ENCODE data around the gene RAB11FIP3. TPM values are rescaled to one million over a fixed set of nuclear protein-coding genes. Genes with fewer than 3 reads are reported as not detected.

The RAB11FIP3 gene
- total RNA-seq, 2 experiments from 2014 or later: 29.0 to 51.2 TPM

GRCh38 chr16:489606-490005 lies 64.2 kb downstream of the RAB11FIP3 start:
- Histone ChIP-seq H3K4me1 (ENCODE audit: insufficient read depth, low read length, poor library complexity, severe bottlenecking) (no peaks in the 10 kb centered on the region), H3K4me3 (ENCODE audit: low read depth, low read length, poor library complexity, severe bottlenecking) (no peak overlapping the region), H3K9me3 (ENCODE audit: low read length) (no peaks in the 10 kb centered on the region), H3K36me3 (ENCODE audit: insufficient read depth, low read length) (peaks cover 6% of the 10 kb centered on the region; the same call in 1 of the 2 replicates), H3K27ac (ENCODE audit: low read depth, low read length, poor library complexity, severe bottlenecking) (no peak overlapping the region), H2AFZ (ENCODE audit: low read length) (no peak overlapping the region), H3K79me2 (ENCODE audit: insufficient read depth, low read depth, low read length) (no peaks in the 10 kb centered on the region), H3K9me2 (ENCODE audit: insufficient read depth, low read length) (no peaks in the 10 kb centered on the region), H4K20me1 (ENCODE audit: insufficient read depth, low read length) (no peaks in the 10 kb centered on the region), H3K4me2 (ENCODE audit: low read length) (no peak overlapping the region)
- no peak for DNase-seq (ENCODE audit: low spot score)
- intact Hi-C loops (cut with micrococcal nuclease; ENCODE audit: unreplicated experiment): no loop called here
- no TSS peak for BruUV-seq (replicated peaks)
- no peak for TF ChIP-seq EZH2phosphoT487 (IDR thresholded peaks at IDR 0.05; ENCODE audit: borderline replicate concordance, low read depth, low read length)
- TF ChIP-seq CTCF (conservative IDR thresholded peaks at IDR 0.05; ENCODE audit: low read length): no peak
- ChIA-PET POLR2A (no interaction called here), CTCF (ENCODE audit: unreplicated experiment) (no interaction called here)

GRCh38 chr16:490768-491167 lies 65.3 kb downstream of the RAB11FIP3 start:
- H3K4me3 ChIP-seq (ENCODE audit: low read depth, low read length, poor library complexity, severe bottlenecking): no peak overlapping the region
- H3K4me1 ChIP-seq (ENCODE audit: insufficient read depth, low read length, poor library complexity, severe bottlenecking): no peaks in the 10 kb centered on the region

More at GRCh38 chr16:490768-491167, 65.3 kb downstream of the RAB11FIP3 start:
- peaks cover 6% of the 10 kb centered on the region; the same call in 1 of the 2 replicates for H3K36me3 ChIP-seq (ENCODE audit: insufficient read depth, low read length)
- H3K4me2 ChIP-seq (ENCODE audit: low read length): no peak overlapping the region
- H3K9me2 ChIP-seq (ENCODE audit: insufficient read depth, low read length): no peaks in the 10 kb centered on the region
- no peak overlapping the region for H3K27ac ChIP-seq (ENCODE audit: low read depth, low read length, poor library complexity, severe bottlenecking)
- DNase-seq (ENCODE audit: low spot score): no peak
- H4K20me1 ChIP-seq (ENCODE audit: insufficient read depth, low read length): no peaks in the 10 kb centered on the region
- intact Hi-C loops (cut with micrococcal nuclease; ENCODE audit: unreplicated experiment): no loop called here
- H3K79me2 ChIP-seq (ENCODE audit: insufficient read depth, low read depth, low read length): no peaks in the 10 kb centered on the region
- no peak overlapping the region for H2AFZ ChIP-seq (ENCODE audit: low read length)
- TF ChIP-seq CTCF (conservative IDR thresholded peaks at IDR 0.05; ENCODE audit: low read length) (no peak), EZH2phosphoT487 (IDR thresholded peaks at IDR 0.05; ENCODE audit: borderline replicate concordance, low read depth, low read length) (no peak)
- ChIA-PET CTCF (ENCODE audit: unreplicated experiment) (no interaction called here), POLR2A (no interaction called here)
- BruUV-seq (replicated peaks): no TSS peak
- no peaks in the 10 kb centered on the region for H3K9me3 ChIP-seq (ENCODE audit: low read length)

Measured in OCI-LY7 (cell line).